Measurements from ENCODE around the gene ACTRT2.

ACTRT2 gene

GRCh38 chr1:3069491-3070308, 48.4 kb downstream of the ACTRT2 start:
- no peak for DNase-seq (ENCODE audit: low read depth)

GRCh38 chr1:3070309-3070643, 49.0 kb downstream of the ACTRT2 start:
- DNase-seq (ENCODE audit: low read depth): no peak

GRCh38 chr1:3070644-3071564, 49.6 kb downstream of the ACTRT2 start:
- DNase-seq (ENCODE audit: low read depth): no peak

- DNase-seq (ENCODE audit: low read depth): no peak
Measured at GRCh38 chr1:3071565-3072390, 50.5 kb downstream of the ACTRT2 start.

Data from stimulated activated CD8-positive, alpha-beta memory T cell treated with anti-CD3 and anti-CD28 coated beads, Interleukin-12 subunit alpha, Interleukin-12 subunit beta, amount 100 ng/mL, for 1 hour (primary cell).